Measurements from ENCODE around the gene PCDHA3.

GRCh38 chr5:140795259-140795641, 5.6 kb upstream of the PCDHA3 start:
- TF ChIP-seq CTCF (IDR thresholded peaks at IDR 0.05; ENCODE audit: low read length) (no peak), EZH2 (IDR thresholded peaks at IDR 0.05; ENCODE audit: borderline replicate concordance, low read length) (no peak)
